Measurements from ENCODE around the gene JMJD6.

DNA sequence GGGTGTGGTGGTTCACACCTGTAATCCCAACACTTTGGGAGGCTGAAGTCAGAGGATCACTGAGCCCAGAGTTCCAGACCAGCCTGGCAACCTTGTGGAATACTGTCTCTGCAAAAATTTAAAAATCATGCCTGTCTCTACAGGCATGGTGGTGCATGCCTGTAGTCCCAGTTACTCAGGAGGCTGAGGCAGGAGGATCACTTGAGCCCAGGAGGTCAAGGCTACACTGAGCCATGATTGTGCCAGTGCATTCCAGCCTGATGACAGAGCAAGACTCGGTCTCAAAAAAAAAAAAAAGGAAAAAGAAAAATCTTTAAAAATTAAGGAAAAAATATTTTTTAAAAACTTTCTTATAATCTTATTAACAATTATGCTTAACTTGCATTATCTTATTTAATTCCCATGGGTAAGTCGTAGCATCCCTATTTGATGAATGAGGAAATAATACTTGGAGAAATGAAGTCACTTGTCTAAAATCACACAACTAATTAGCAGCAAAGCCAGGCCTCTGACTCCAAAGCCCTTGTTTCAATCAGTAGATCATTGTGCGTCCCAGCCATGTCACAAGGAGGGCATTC, 25.1 kb upstream of the JMJD6 start:
- TF ChIP-seq, protein P1, sequence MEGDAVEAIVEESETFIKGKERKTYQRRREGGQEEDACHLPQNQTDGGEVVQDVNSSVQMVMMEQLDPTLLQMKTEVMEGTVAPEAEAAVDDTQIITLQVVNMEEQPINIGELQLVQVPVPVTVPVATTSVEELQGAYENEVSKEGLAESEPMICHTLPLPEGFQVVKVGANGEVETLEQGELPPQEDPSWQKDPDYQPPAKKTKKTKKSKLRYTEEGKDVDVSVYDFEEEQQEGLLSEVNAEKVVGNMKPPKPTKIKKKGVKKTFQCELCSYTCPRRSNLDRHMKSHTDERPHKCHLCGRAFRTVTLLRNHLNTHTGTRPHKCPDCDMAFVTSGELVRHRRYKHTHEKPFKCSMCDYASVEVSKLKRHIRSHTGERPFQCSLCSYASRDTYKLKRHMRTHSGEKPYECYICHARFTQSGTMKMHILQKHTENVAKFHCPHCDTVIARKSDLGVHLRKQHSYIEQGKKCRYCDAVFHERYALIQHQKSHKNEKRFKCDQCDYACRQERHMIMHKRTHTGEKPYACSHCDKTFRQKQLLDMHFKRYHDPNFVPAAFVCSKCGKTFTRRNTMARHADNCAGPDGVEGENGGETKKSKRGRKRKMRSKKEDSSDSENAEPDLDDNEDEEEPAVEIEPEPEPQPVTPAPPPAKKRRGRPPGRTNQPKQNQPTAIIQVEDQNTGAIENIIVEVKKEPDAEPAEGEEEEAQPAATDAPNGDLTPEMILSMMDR (IDR thresholded peaks at IDR 0.05): no peak
- no peak for TF ChIP-seq POLR2A (IDR thresholded peaks at IDR 0.05)

Measured in Peyer's patch (tissue), 4 donors.